Measurements from ENCODE around the gene CHRNE. TPM values are rescaled to one million over a fixed set of nuclear protein-coding genes. Genes with fewer than 3 reads are reported as not detected.

CHRNE gene
- total RNA-seq, 2 donors from 2014 or later = 0.33 to 1.8 TPM

GRCh38 chr17:4854111-4854681 lies 48.7 kb downstream of the CHRNE start:
- peaks cover 15% of the 10 kb centered on the region for H3K4me1 ChIP-seq
- intact Hi-C loops (cut with DNase I) = no loop called here
- no peak overlapping the region for H3K27ac ChIP-seq
- DNase-seq (no peak), ATAC-seq (no peak)
- no peak for TF ChIP-seq CTCF (IDR thresholded peaks at IDR 0.05)
- H3K27me3 ChIP-seq = no peaks in the 10 kb centered on the region
- H3K9me3 ChIP-seq = no peaks in the 10 kb centered on the region
- no peak overlapping the region for H3K4me3 ChIP-seq
- H3K36me3 ChIP-seq (replicated peaks in 1 of 2; ENCODE audit: insufficient read depth in 1 of 2, low read depth in 2 of 2) = no peaks in the 10 kb centered on the region
- 96 to 97% methylated on average over 5 of the region's 5 CpGs for WGBS, 2 donors

DNA sequence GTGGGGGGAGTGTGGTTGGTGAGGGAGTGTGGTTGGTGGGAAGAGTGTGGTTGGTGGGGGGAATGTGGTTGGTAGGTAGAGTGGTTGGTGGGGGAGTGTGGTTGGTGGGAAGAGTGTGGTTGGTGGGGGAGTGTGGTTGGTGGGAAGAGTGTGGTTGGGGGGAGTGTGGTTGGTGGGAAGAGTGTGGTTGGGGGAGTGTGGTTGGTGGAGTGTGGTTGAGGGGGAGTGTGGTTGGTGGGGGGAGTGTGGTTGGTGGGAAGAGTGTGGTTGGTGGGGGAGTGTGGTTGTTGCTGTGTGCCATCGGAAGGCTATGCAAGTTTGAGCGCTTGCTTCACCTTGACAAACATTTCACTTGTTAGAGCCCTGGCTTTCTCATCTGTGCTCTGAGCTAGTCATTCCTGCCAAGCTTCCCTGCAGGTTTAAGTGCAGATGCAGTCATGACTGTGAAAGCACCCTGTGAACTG lies 49.7 kb downstream of the CHRNE start:
- WGBS, 2 donors = 64 to 97% methylated on average over 2 of the region's 2 CpGs
- DNase-seq (no peak), ATAC-seq (no peak)
- Histone ChIP-seq H3K9me3 (no peaks in the 10 kb centered on the region), H3K27ac (no peak overlapping the region), H3K4me1 (peaks cover 7% of the 10 kb centered on the region), H3K36me3 (replicated peaks in 1 of 2; ENCODE audit: insufficient read depth in 1 of 2, low read depth in 2 of 2) (no peaks in the 10 kb centered on the region), H3K4me3 (no peak overlapping the region), H3K27me3 (no peaks in the 10 kb centered on the region)
- intact Hi-C loops (cut with DNase I) = no loop called here
- TF ChIP-seq CTCF (IDR thresholded peaks at IDR 0.05) (no peak), POLR2A (IDR thresholded peaks at IDR 0.05) (no peak)

- Histone ChIP-seq H3K4me1 (peaks cover 9% of the 10 kb centered on the region), H3K9me3 (no peaks in the 10 kb centered on the region), H3K4me3 (no peak overlapping the region), H3K27ac (no peak overlapping the region), H3K36me3 (replicated peaks in 1 of 2; ENCODE audit: insufficient read depth in 1 of 2, low read depth in 2 of 2) (no peaks in the 10 kb centered on the region), H3K27me3 (no peaks in the 10 kb centered on the region)
- DNase-seq = peak in 3 of 4 donors; percentile 24 to 32 (median 31)
- ATAC-seq = no peak
- TF ChIP-seq CTCF (IDR thresholded peaks at IDR 0.05) = no peak
- TF ChIP-seq POLR2A (IDR thresholded peaks at IDR 0.05) = no peak
- intact Hi-C loops (cut with DNase I) = no loop called here
Observed at GRCh38 chr17:4852567-4853207, 50.2 kb downstream of the CHRNE start.

GRCh38 chr17:4851084-4851483 lies 51.8 kb downstream of the CHRNE start:
- Histone ChIP-seq H3K27ac (no peak overlapping the region), H3K27me3 (no peaks in the 10 kb centered on the region), H3K4me3 (no peak overlapping the region), H3K9me3 (no peaks in the 10 kb centered on the region), H3K36me3 (replicated peaks in 1 of 2; ENCODE audit: insufficient read depth in 1 of 2, low read depth in 2 of 2) (no peaks in the 10 kb centered on the region), H3K4me1 (peaks cover 14% of the 10 kb centered on the region)
- intact Hi-C loops (cut with DNase I) = no loop called here
- WGBS, 2 donors = 77 to 83% methylated on average over 3 of the region's 3 CpGs
- DNase-seq (no peak), ATAC-seq (no peak)
- no peak for TF ChIP-seq CTCF (IDR thresholded peaks at IDR 0.05)
- TF ChIP-seq POLR2A (IDR thresholded peaks at IDR 0.05) = no peak

DNA sequence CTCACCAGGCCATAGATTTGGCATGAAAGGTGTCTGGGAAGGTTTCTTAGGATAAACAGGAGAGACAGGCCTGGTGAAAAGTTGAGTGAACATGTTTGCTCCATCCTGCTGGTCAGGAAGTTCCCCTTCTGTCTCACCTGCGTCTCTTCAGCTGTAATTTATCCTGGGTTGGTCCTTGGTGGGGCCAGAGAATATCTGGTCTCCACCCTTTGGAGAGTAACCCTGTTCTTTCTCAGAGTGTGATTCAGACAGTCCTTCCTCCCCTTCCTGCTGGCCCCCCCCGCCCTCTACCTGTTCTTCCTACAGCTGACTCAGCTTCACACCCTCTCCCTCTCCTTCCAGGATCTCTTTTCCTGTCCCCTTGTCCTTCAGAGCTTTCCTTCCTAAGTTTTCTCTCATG lies 52.7 kb downstream of the CHRNE start:
- intact Hi-C loops (cut with DNase I) = no loop called here
- no peaks in the 10 kb centered on the region for H3K36me3 ChIP-seq (replicated peaks in 1 of 2; ENCODE audit: insufficient read depth in 1 of 2, low read depth in 2 of 2)
- TF ChIP-seq CTCF (IDR thresholded peaks at IDR 0.05) (no peak), POLR2A (IDR thresholded peaks at IDR 0.05) (no peak)
- 85 to 90% methylated on average over 2 of the region's 2 CpGs for WGBS, 2 donors
- H3K9me3 ChIP-seq = no peaks in the 10 kb centered on the region
- H3K27ac ChIP-seq = no peak overlapping the region
- peaks cover 14% of the 10 kb centered on the region for H3K4me1 ChIP-seq
- no peak overlapping the region for H3K4me3 ChIP-seq
- ATAC-seq (no peak), DNase-seq (no peak)
- no peaks in the 10 kb centered on the region for H3K27me3 ChIP-seq

All from body of pancreas (tissue), 4 donors.